GM23248 (cell line): ENCODE measurements around the gene OFD1. TPM values are rescaled to one million over a fixed set of nuclear protein-coding genes. Genes with fewer than 3 reads are reported as not detected.

Experiments
- DNase-seq: peaks from one replicate; pipeline ENCODE4 v3.0.0-alpha.2; 2015
- H2AFZ ChIP-seq: fragments of 200-600 bp; sonication (generic); 2 replicates; pipeline ENCODE4 v1.6.1; 2016; ENCODE audit warnings: antibody characterized with exemption
- H3F3A ChIP-seq: fragments of 200-600 bp; sonication (generic); 2 replicates; pipeline ENCODE4 v1.6.1; 2016; ENCODE audit warnings: mild to moderate bottlenecking, antibody characterized with exemption, mixed run types; ENCODE audit not compliant: insufficient read depth
- H3K27ac ChIP-seq: fragments of 200-600 bp; sonication (generic); 2 replicates; pipeline ENCODE4 v1.5.1; 2016; ENCODE audit warnings: mild to moderate bottlenecking
- H3K27me3 ChIP-seq: fragments of 200-600 bp; sonication (generic); replicated peaks from 2 replicates; pipeline ENCODE4 v1.6.1; 2016; ENCODE audit warnings: mild to moderate bottlenecking; ENCODE audit not compliant: insufficient read depth
- H3K36me3 ChIP-seq: fragments of 200-600 bp; sonication (generic); 2 replicates; pipeline ENCODE4 v1.6.1; 2016; ENCODE audit warnings: low read depth, mild to moderate bottlenecking
- H3K4me1 ChIP-seq: fragments of 200-600 bp; sonication (generic); 2 replicates; pipeline ENCODE4 v1.6.1; 2016; ENCODE audit warnings: mild to moderate bottlenecking; ENCODE audit not compliant: insufficient read depth
- H3K4me2 ChIP-seq: fragments of 200-600 bp; sonication (generic); one replicate; pipeline ENCODE4 v1.6.1; 2016; ENCODE audit warnings: mild to moderate bottlenecking; ENCODE audit not compliant: unreplicated experiment
- H3K4me3 ChIP-seq: fragments of 200-600 bp; sonication (generic); 2 replicates; pipeline ENCODE4 v1.5.1; 2016; ENCODE audit warnings: mild to moderate bottlenecking
- H3K79me2 ChIP-seq: fragments of 200-600 bp; sonication (generic); 2 replicates; pipeline ENCODE4 v1.6.1; 2016; ENCODE audit warnings: mild to moderate bottlenecking; ENCODE audit not compliant: insufficient read depth
- H3K9ac ChIP-seq: fragments of 200-600 bp; sonication (generic); 2 replicates; pipeline ENCODE4 v1.6.1; 2016; ENCODE audit warnings: mild to moderate bottlenecking
- H3K9me2 ChIP-seq: fragments of 200-600 bp; sonication (generic); 2 replicates; pipeline ENCODE4 v1.6.1; 2016; ENCODE audit warnings: mixed run types, mild to moderate bottlenecking, moderate library complexity; ENCODE audit not compliant: insufficient read depth
- H3K9me3 ChIP-seq: fragments of 200-600 bp; sonication (generic); one replicate; pipeline ENCODE4 v1.6.1; 2017; ENCODE audit warnings: low read depth
- H4K20me1 ChIP-seq: fragments of 200-600 bp; sonication (generic); 2 replicates; pipeline ENCODE4 v1.6.0; 2016; ENCODE audit not compliant: insufficient read depth
- EZH2 ChIP-seq: fragments of 200-600 bp; sonication (generic); IDR thresholded peaks from 2 replicates; pipeline ENCODE4 v1.6.1; 2018; ENCODE audit warnings: antibody characterized with exemption, mild to moderate bottlenecking; ENCODE audit not compliant: insufficient read depth, poor library complexity, severe bottlenecking
- EZH2phosphoT487 ChIP-seq: fragments of 200-600 bp; sonication (generic); IDR thresholded peaks from 2 replicates; pipeline ENCODE4 v1.6.1; 2018; ENCODE audit warnings: antibody characterized with exemption, moderate library complexity, mild to moderate bottlenecking, low read depth; ENCODE audit not compliant: insufficient read depth
- WGBS, 2 experiments: methylation state at CpG; one replicate each; pipeline ENCODE4 v1.1.6; 2015 to 2017; ENCODE audit warnings: low lambda C conversion rate in 2 of 2, low coverage in 1 of 2; ENCODE audit errors: missing lambda C conversion rate in 2 of 2; 5-methylcytosine and 5-hydroxymethylcytosine counted together
- in situ Hi-C: fragments of 300-500 bp; cut with MboI; formaldehyde crosslinking; loops from 2 replicates; pipeline ENCODE4 v1.15.0; 2020
- polyA plus RNA-seq: library from polyadenylated mRNA; unstranded; fragments of >200 nt; fragmentation: Nextera tagmentation; extraction: Ambion mirVana; gene quantifications from 2 replicates; pipeline ENCODE4 v1.2.1, GENCODE V29; 2016
- total RNA-seq: library from RNA; depleted of rRNA; stranded (reverse); fragments of >200 nt; shearing (Covaris generic); gene quantifications from 2 replicates; pipeline ENCODE4 v1.2.3, GENCODE V29; 2014

The OFD1 gene
- total and polyA plus RNA-seq, 2 experiments from 2014 or later = 6.2 to 10.4 TPM

GRCh38 chrX:13780868-13781427 is 46.4 kb downstream of the OFD1 start:
- Histone ChIP-seq H3K27me3 (no peaks in the 10 kb centered on the region), H3K4me3 (no peak overlapping the region), H4K20me1 (no peaks in the 10 kb centered on the region), H3K27ac (no peak overlapping the region), H3K4me2 (no peak overlapping the region), H3K9ac (no peak overlapping the region), H3F3A (no peaks in the 10 kb centered on the region), H3K79me2 (no peaks in the 10 kb centered on the region), H2AFZ (no peak overlapping the region), H3K36me3 (no peaks in the 10 kb centered on the region), H3K4me1 (peaks cover 7% of the 10 kb centered on the region; the same call in 1 of the 2 replicates), H3K9me2 (no peaks in the 10 kb centered on the region), H3K9me3 (no peaks in the 10 kb centered on the region)
- DNase-seq = no peak
- 87 to 88% methylated on average over 7 of the region's 7 CpGs for WGBS, 2 experiments
- in situ Hi-C loops = no loop called here
- TF ChIP-seq EZH2 (no peak), EZH2phosphoT487 (no peak)

- H3K36me3 ChIP-seq = no peaks in the 10 kb centered on the region
- no peaks in the 10 kb centered on the region for H3K4me1 ChIP-seq
- H3K9me2 ChIP-seq = no peaks in the 10 kb centered on the region
- no peaks in the 10 kb centered on the region for H3K79me2 ChIP-seq
- no peak overlapping the region for H3K9ac ChIP-seq
- no peak overlapping the region for H3K27ac ChIP-seq
- 55 to 62% methylated on average over 7 to 8 of the region's 8 CpGs for WGBS, 2 experiments
- TF ChIP-seq EZH2phosphoT487 (no peak), EZH2 (no peak)
- no peaks in the 10 kb centered on the region for H3K27me3 ChIP-seq
- H2AFZ ChIP-seq = no peak overlapping the region
- no peak overlapping the region for H3K4me2 ChIP-seq
- no peaks in the 10 kb centered on the region for H4K20me1 ChIP-seq
- H3F3A ChIP-seq = no peaks in the 10 kb centered on the region
- H3K9me3 ChIP-seq = no peaks in the 10 kb centered on the region
- no peak for DNase-seq
- in situ Hi-C loops = no loop called here
- no peak overlapping the region for H3K4me3 ChIP-seq
These were observed 51.5 kb downstream of the OFD1 start for GRCh38 chrX:13786048-13786447.

- no peak overlapping the region for H3K9ac ChIP-seq
- no peak overlapping the region for H2AFZ ChIP-seq
- H3K27me3 ChIP-seq = no peaks in the 10 kb centered on the region
- H3K4me2 ChIP-seq = no peak overlapping the region
- no peak for DNase-seq
- H3F3A ChIP-seq = no peaks in the 10 kb centered on the region
- H3K4me3 ChIP-seq = no peak overlapping the region
- H3K36me3 ChIP-seq = no peaks in the 10 kb centered on the region
- no peak for TF ChIP-seq EZH2
- TF ChIP-seq EZH2phosphoT487 = no peak
- in situ Hi-C loops = no loop called here
- 62 to 77% methylated on average over 6 of the region's 6 CpGs for WGBS, 2 experiments
- no peaks in the 10 kb centered on the region for H4K20me1 ChIP-seq
- H3K79me2 ChIP-seq = no peaks in the 10 kb centered on the region
- H3K4me1 ChIP-seq = no peaks in the 10 kb centered on the region
- H3K9me2 ChIP-seq = no peaks in the 10 kb centered on the region
- no peak overlapping the region for H3K27ac ChIP-seq
- no peaks in the 10 kb centered on the region for H3K9me3 ChIP-seq
These were observed 55.9 kb downstream of the OFD1 start for GRCh38 chrX:13790206-13791131.

- Histone ChIP-seq H3K36me3 (no peaks in the 10 kb centered on the region), H3F3A (no peaks in the 10 kb centered on the region), H3K4me1 (no peaks in the 10 kb centered on the region), H3K9me2 (no peaks in the 10 kb centered on the region), H2AFZ (no peak overlapping the region), H3K9me3 (no peaks in the 10 kb centered on the region), H3K4me3 (no peak overlapping the region), H3K27ac (no peak overlapping the region), H3K27me3 (no peaks in the 10 kb centered on the region), H3K4me2 (no peak overlapping the region), H3K79me2 (no peaks in the 10 kb centered on the region), H3K9ac (no peak overlapping the region), H4K20me1 (no peaks in the 10 kb centered on the region)
- TF ChIP-seq EZH2 (no peak), EZH2phosphoT487 (no peak)
- WGBS, 2 experiments = 54 to 63% methylated on average over 2 of the region's 2 CpGs
- in situ Hi-C loops = no loop called here
- no peak for DNase-seq
These were observed 56.6 kb downstream of the OFD1 start for GRCh38 chrX:13791145-13791544.
